HepG2 (cell line): Measurements from ENCODE around the gene CGNL1. TPM values are rescaled to one million over a fixed set of nuclear protein-coding genes. Genes with fewer than 3 reads are reported as not detected.

Source experiments
- ATAC-seq: fragments of 200-7000 bp; cut with Tn5 transposase; 3 replicates; pipeline ENCODE4 v1.9.1; 2020; ENCODE audit warnings: mild to moderate bottlenecking, moderate library complexity
- BruUV-seq: library from RNA; stranded (reverse); fragments of 400-500 nt; replicated peaks from 2 replicates; lab custom pipeline; 2021; lab: Mats Ljungman, UMichigan
- CTCF ChIA-PET: fragments of 300-600 bp; formaldehyde crosslinking; extraction: SDS; loops from one replicate; lab custom pipeline; 2021; ENCODE audit warnings: low total read pairs, inconsistent platforms, low intra/inter-chr PET ratio; lab: Yijun Ruan, JAX
- POLR2A ChIA-PET: fragments of 350-600 bp; sonication (Branson Sonifier 250); formaldehyde crosslinking; loops from one replicate; lab custom pipeline; 2020; ENCODE audit warnings: antibody characterized with exemption, inconsistent platforms; lab: Yijun Ruan, JAX
- DNase-seq: peaks from one replicate; pipeline ENCODE4 v3.0.0-alpha.2; 2015; ENCODE audit warnings: low spot score
- FAIRE-seq: peaks from 3 replicates; lab custom pipeline; 2011; peaks lifted over from hg19 to GRCh38; lab: Jason Lieb, UNC
- H2AFZ ChIP-seq: one replicate; pipeline ENCODE4 v1.6.1; 2011; ENCODE audit warnings: low read length, inconsistent platforms
- H3K27ac ChIP-seq: fragments of 300-600 bp; 3 replicates; pipeline ENCODE4 v1.8.0; 2011; ENCODE audit warnings: mixed run types, mild to moderate bottlenecking, mixed read lengths, low read length, inconsistent platforms; ENCODE audit not compliant: insufficient read depth; ENCODE audit errors: extremely low read length
- H3K27me3 ChIP-seq, 2 experiments: fragments of 200-600 bp in 1 of 2; 2 replicates in 1 of 2; 3 replicates in 1 of 2; pipeline versions ENCODE4 v1.6.0 to v1.8.0; 2011; ENCODE audit warnings: low read length in 2 of 2, mild to moderate bottlenecking in 2 of 2, moderate library complexity in 2 of 2, inconsistent platforms in 1 of 2; ENCODE audit not compliant: insufficient read depth in 2 of 2, control insufficient read depth in 1 of 2
- H3K36me3 ChIP-seq, 2 experiments: fragments of 200-600 bp in 1 of 2; replicated peaks in 1 of 2; 2 replicates in 1 of 2; 3 replicates in 1 of 2; pipeline versions ENCODE4 v1.5.1 to v1.8.0; 2011; ENCODE audit warnings: low read length in 2 of 2, inconsistent platforms in 1 of 2; ENCODE audit not compliant: insufficient read depth in 2 of 2, control insufficient read depth in 1 of 2
- H3K4me1 ChIP-seq: 2 replicates; pipeline ENCODE4 v1.5.1; 2012; ENCODE audit warnings: low read length, inconsistent platforms; ENCODE audit not compliant: insufficient read depth
- H3K4me2 ChIP-seq: 2 replicates; pipeline ENCODE4 v1.6.0; 2011; ENCODE audit warnings: low read depth, low read length, inconsistent platforms
- H3K4me3 ChIP-seq, 3 experiments: fragments of 200-600 bp in 1 of 3; sonication (generic), shearing (Covaris generic) in 1 of 3; replicated peaks in 1 of 3; 2 replicates each; pipeline ENCODE4 v1.5.1; 2011 to 2016; ENCODE audit warnings: low read length in 3 of 3, inconsistent platforms in 2 of 3, low read depth in 2 of 3, mild to moderate bottlenecking in 2 of 3, control low read depth in 1 of 3, mixed read lengths in 1 of 3; ENCODE audit not compliant: insufficient read depth in 1 of 3
- H3K79me2 ChIP-seq: one replicate; pipeline ENCODE4 v1.6.1; 2011; ENCODE audit warnings: low read length, inconsistent platforms; ENCODE audit not compliant: insufficient read depth
- H3K9ac ChIP-seq: 2 replicates; pipeline ENCODE4 v1.6.0; 2011; ENCODE audit warnings: mild to moderate bottlenecking, low read depth, low read length, inconsistent platforms; ENCODE audit not compliant: insufficient read depth
- H3K9me3 ChIP-seq: 2 replicates; pipeline ENCODE4 v1.5.1; 2012; ENCODE audit warnings: mild to moderate bottlenecking, low read length
- H4K20me1 ChIP-seq: 2 replicates; pipeline ENCODE4 v1.6.0; 2011; ENCODE audit warnings: inconsistent platforms, mild to moderate bottlenecking, low read length, moderate library complexity; ENCODE audit not compliant: insufficient read depth
- STAT6 ChIP-seq: sonication (generic); formaldehyde crosslinking; IDR thresholded peaks from 2 replicates; pipeline ENCODE4 v1.4.0; 2020; ENCODE audit warnings: missing genetic modification reagents, mild to moderate bottlenecking, borderline replicate concordance
- TBX2 ChIP-seq: sonication (generic); formaldehyde crosslinking; IDR thresholded peaks from 2 replicates; pipeline ENCODE4 v1.5.0; 2020; ENCODE audit warnings: missing genetic modification reagents, mild to moderate bottlenecking, borderline replicate concordance
- TFDP2 ChIP-seq: sonication (generic); formaldehyde crosslinking; IDR thresholded peaks from 2 replicates; pipeline ENCODE4 v1.4.0; 2020; ENCODE audit warnings: missing genetic modification reagents
- ZHX2 ChIP-seq, 2 experiments: sonication (generic) in 1 of 2; formaldehyde crosslinking in 1 of 2; IDR thresholded peaks; 2 replicates each; pipeline versions ENCODE4 v1.6.1 to v1.9.0; 2014 to 2022; ENCODE audit warnings: antibody characterized with exemption in 1 of 2, borderline replicate concordance in 1 of 2, inconsistent platforms in 1 of 2, low read depth in 1 of 2, missing genetic modification reagents in 1 of 2
- ZNF687 ChIP-seq: sonication (generic); formaldehyde crosslinking; IDR thresholded peaks from 2 replicates; pipeline ENCODE4 v1.5.1; 2020; ENCODE audit warnings: mild to moderate bottlenecking, missing genetic modification reagents, moderate library complexity
- ZNF710 ChIP-seq: sonication (generic); formaldehyde crosslinking; IDR thresholded peaks from 2 replicates; pipeline ENCODE4 v1.5.0; 2020; ENCODE audit warnings: mild to moderate bottlenecking, missing genetic modification reagents, borderline replicate concordance
- WGBS: methylation state at CpG from one replicate; pipeline ENCODE4 v1.1.6; 2017; ENCODE audit warnings: low lambda C conversion rate; 5-methylcytosine and 5-hydroxymethylcytosine counted together
- in situ Hi-C: cut with HindIII; loops from 2 replicates; pipeline ENCODE4 v1.10.0; 2017; ENCODE audit warnings: low pct_unique_long_range_greater_than_20kb; ENCODE audit not compliant: extremely low pct_ligation_motif_present
- intact Hi-C: fragments of 100-400 bp; cut with micrococcal nuclease; formaldehyde crosslinking; loops from one replicate; pipeline ENCODE4 v1.10.0; 2022; ENCODE audit not compliant: unreplicated experiment
- polyA plus RNA-seq, 8 experiments: library from polyadenylated mRNA; depleted of rRNA in 3 of 8; stranded (reverse) in 7 of 8; unstranded in 1 of 8; fragments of >200 nt; fragmentation: Illumina TruSeq in 4 of 8; extraction: Trizol in 4 of 8; gene quantifications; 2 replicates each; pipeline versions ENCODE4 v1.2.1 to v1.2.3, GENCODE V29; 2011 to 2016; ENCODE audit warnings: low read depth in 4 of 8, missing spikeins in 1 of 8, mixed read lengths in 1 of 8; ENCODE audit not compliant: insufficient read depth in 1 of 8
- total RNA-seq, 5 experiments: library from RNA; depleted of rRNA; stranded (reverse); fragments of >200 nt; fragmentation: Illumina TruSeq; extraction: Trizol; gene quantifications; 2 replicates each; pipeline ENCODE4 v1.2.3, GENCODE V29; 2016; ENCODE audit warnings: low read depth in 1 of 5

Gene CGNL1
- total and polyA plus RNA-seq, 2 of the 13 experiments (the other 11 are each of a cell fraction or from before 2014, with no cell fraction given): 5.6 to 15.6 TPM

GRCh38 chr15:57556040-57556439 is 179.7 kb downstream of the CGNL1 start:
- no peak for DNase-seq
- Histone ChIP-seq H3K9me3 (no peaks in the 10 kb centered on the region), H3K4me3 (no peak overlapping the region), H3K36me3 (no peaks in the 10 kb centered on the region), H3K79me2 (no peaks in the 10 kb centered on the region), H3K27ac (no peak overlapping the region), H2AFZ (no peak overlapping the region), H3K27me3 (no peaks in the 10 kb centered on the region), H4K20me1 (no peaks in the 10 kb centered on the region), H3K4me2 (no peak overlapping the region), H3K9ac (no peak overlapping the region), H3K4me1 (peaks cover 24% of the 10 kb centered on the region)
- intact Hi-C loops (no loop called here), in situ Hi-C loops (no loop called here)
- no peak for FAIRE-seq
- ATAC-seq: no peak
- ChIA-PET POLR2A (no interaction called here), CTCF (no interaction called here)
- WGBS: 76% methylated on average over 9 of the region's 9 CpGs
- BruUV-seq: no TSS peak
- TF ChIP-seq STAT6 (no peak), ZHX2 (IDR thresholded peaks at IDR 0.05; ENCODE audit: low read depth) (no peak), ZHX2 (CRISPR knock-in tag; IDR thresholded peaks at IDR 0.05; ENCODE audit: borderline replicate concordance) (no peak), ZNF687 (CRISPR knock-in tag) (no peak), TBX2 (CRISPR knock-in tag) (no peak), ZNF710 (CRISPR knock-in tag) (no peak), TFDP2 (no peak)
